HepG2 (cell line): ENCODE measurements around the gene FRAS1. TPM values are rescaled to one million over a fixed set of nuclear protein-coding genes. Genes with fewer than 3 reads are reported as not detected.

Experiments used
- ATAC-seq: fragments of 200-7000 bp; cut with Tn5 transposase; 3 replicates; pipeline ENCODE4 v1.9.1; 2020; ENCODE audit warnings: mild to moderate bottlenecking, moderate library complexity
- BruUV-seq: library from RNA; stranded (reverse); fragments of 400-500 nt; replicated peaks from 2 replicates; lab custom pipeline; 2021; lab: Mats Ljungman, UMichigan
- CTCF ChIA-PET: fragments of 300-600 bp; formaldehyde crosslinking; extraction: SDS; loops from one replicate; lab custom pipeline; 2021; ENCODE audit warnings: low total read pairs, inconsistent platforms, low intra/inter-chr PET ratio; lab: Yijun Ruan, JAX
- POLR2A ChIA-PET: fragments of 350-600 bp; sonication (Branson Sonifier 250); formaldehyde crosslinking; loops from one replicate; lab custom pipeline; 2020; ENCODE audit warnings: antibody characterized with exemption, inconsistent platforms; lab: Yijun Ruan, JAX
- DNase-seq: peaks from one replicate; pipeline ENCODE4 v3.0.0-alpha.2; 2015; ENCODE audit warnings: low spot score
- FAIRE-seq: peaks from 3 replicates; lab custom pipeline; 2011; peaks lifted over from hg19 to GRCh38; lab: Jason Lieb, UNC
- H2AFZ ChIP-seq: one replicate; pipeline ENCODE4 v1.6.1; 2011; ENCODE audit warnings: low read length, inconsistent platforms
- H3K27ac ChIP-seq: fragments of 300-600 bp; 3 replicates; pipeline ENCODE4 v1.8.0; 2011; ENCODE audit warnings: mixed run types, mild to moderate bottlenecking, mixed read lengths, low read length, inconsistent platforms; ENCODE audit not compliant: insufficient read depth; ENCODE audit errors: extremely low read length
- H3K27me3 ChIP-seq, 2 experiments: fragments of 200-600 bp in 1 of 2; 2 replicates in 1 of 2; 3 replicates in 1 of 2; pipeline versions ENCODE4 v1.6.0 to v1.8.0; 2011; ENCODE audit warnings: low read length in 2 of 2, mild to moderate bottlenecking in 2 of 2, moderate library complexity in 2 of 2, inconsistent platforms in 1 of 2; ENCODE audit not compliant: insufficient read depth in 2 of 2, control insufficient read depth in 1 of 2
- H3K36me3 ChIP-seq, 2 experiments: fragments of 200-600 bp in 1 of 2; replicated peaks in 1 of 2; 2 replicates in 1 of 2; 3 replicates in 1 of 2; pipeline versions ENCODE4 v1.5.1 to v1.8.0; 2011; ENCODE audit warnings: low read length in 2 of 2, inconsistent platforms in 1 of 2; ENCODE audit not compliant: insufficient read depth in 2 of 2, control insufficient read depth in 1 of 2
- H3K4me1 ChIP-seq: 2 replicates; pipeline ENCODE4 v1.5.1; 2012; ENCODE audit warnings: low read length, inconsistent platforms; ENCODE audit not compliant: insufficient read depth
- H3K4me2 ChIP-seq: 2 replicates; pipeline ENCODE4 v1.6.0; 2011; ENCODE audit warnings: low read depth, low read length, inconsistent platforms
- H3K4me3 ChIP-seq, 3 experiments: fragments of 200-600 bp in 1 of 3; sonication (generic), shearing (Covaris generic) in 1 of 3; replicated peaks in 1 of 3; 2 replicates each; pipeline ENCODE4 v1.5.1; 2011 to 2016; ENCODE audit warnings: low read length in 3 of 3, inconsistent platforms in 2 of 3, low read depth in 2 of 3, mild to moderate bottlenecking in 2 of 3, control low read depth in 1 of 3, mixed read lengths in 1 of 3; ENCODE audit not compliant: insufficient read depth in 1 of 3
- H3K79me2 ChIP-seq: one replicate; pipeline ENCODE4 v1.6.1; 2011; ENCODE audit warnings: low read length, inconsistent platforms; ENCODE audit not compliant: insufficient read depth
- H3K9ac ChIP-seq: 2 replicates; pipeline ENCODE4 v1.6.0; 2011; ENCODE audit warnings: mild to moderate bottlenecking, low read depth, low read length, inconsistent platforms; ENCODE audit not compliant: insufficient read depth
- H3K9me3 ChIP-seq: 2 replicates; pipeline ENCODE4 v1.5.1; 2012; ENCODE audit warnings: mild to moderate bottlenecking, low read length
- H4K20me1 ChIP-seq: 2 replicates; pipeline ENCODE4 v1.6.0; 2011; ENCODE audit warnings: inconsistent platforms, mild to moderate bottlenecking, low read length, moderate library complexity; ENCODE audit not compliant: insufficient read depth
- FOXO4 ChIP-seq: sonication (generic); formaldehyde crosslinking; conservative IDR thresholded peaks from 2 replicates; pipeline ENCODE4 v1.8.1; 2023; ENCODE audit warnings: missing genetic modification reagents
- PHF5A ChIP-seq: IDR thresholded peaks from one replicate; pipeline ENCODE4 v1.6.1; 2018; ENCODE audit warnings: low read depth, missing genetic modification reagents; ENCODE audit not compliant: unreplicated experiment
- SAFB2 ChIP-seq: sonication (generic); formaldehyde crosslinking; IDR thresholded peaks from 2 replicates; pipeline ENCODE4 v1.5.1; 2020; ENCODE audit warnings: missing genetic modification reagents, low read depth, mild to moderate bottlenecking, borderline replicate concordance
- TBX2 ChIP-seq: sonication (generic); formaldehyde crosslinking; IDR thresholded peaks from 2 replicates; pipeline ENCODE4 v1.5.0; 2020; ENCODE audit warnings: missing genetic modification reagents, mild to moderate bottlenecking, borderline replicate concordance
- TCF7L2 ChIP-seq: IDR thresholded peaks from 2 replicates; pipeline ENCODE4 v1.6.1; 2011; ENCODE audit warnings: mild to moderate bottlenecking, low read depth, low read length, moderate library complexity
- YEATS2 ChIP-seq: sonication (generic); formaldehyde crosslinking; IDR thresholded peaks from 2 replicates; pipeline ENCODE4 v1.4.0; 2020; ENCODE audit warnings: missing genetic modification reagents, borderline replicate concordance
- ZNF367 ChIP-seq: sonication (generic); formaldehyde crosslinking; IDR thresholded peaks from 2 replicates; pipeline ENCODE4 v1.4.0; 2020; ENCODE audit warnings: missing genetic modification reagents, borderline replicate concordance
- ZNF550 ChIP-seq: sonication (generic); formaldehyde crosslinking; IDR thresholded peaks from 2 replicates; pipeline ENCODE4 v1.4.0; 2020; ENCODE audit warnings: mild to moderate bottlenecking, missing genetic modification reagents, borderline replicate concordance
- ZNF7 ChIP-seq: IDR thresholded peaks from 2 replicates; pipeline ENCODE4 v1.6.1; 2016; ENCODE audit warnings: missing biosample characterization, missing genetic modification reagents
- ZNF709 ChIP-seq: sonication (generic); formaldehyde crosslinking; IDR thresholded peaks from 2 replicates; pipeline ENCODE4 v1.5.0; 2020; ENCODE audit warnings: mild to moderate bottlenecking, missing genetic modification reagents
- WGBS: methylation state at CpG from one replicate; pipeline ENCODE4 v1.1.6; 2017; ENCODE audit warnings: low lambda C conversion rate; 5-methylcytosine and 5-hydroxymethylcytosine counted together
- in situ Hi-C: cut with HindIII; loops from 2 replicates; pipeline ENCODE4 v1.10.0; 2017; ENCODE audit warnings: low pct_unique_long_range_greater_than_20kb; ENCODE audit not compliant: extremely low pct_ligation_motif_present
- intact Hi-C: fragments of 100-400 bp; cut with micrococcal nuclease; formaldehyde crosslinking; loops from one replicate; pipeline ENCODE4 v1.10.0; 2022; ENCODE audit not compliant: unreplicated experiment
- polyA plus RNA-seq, 8 experiments: library from polyadenylated mRNA; depleted of rRNA in 3 of 8; stranded (reverse) in 7 of 8; unstranded in 1 of 8; fragments of >200 nt; fragmentation: Illumina TruSeq in 4 of 8; extraction: Trizol in 4 of 8; gene quantifications; 2 replicates each; pipeline versions ENCODE4 v1.2.1 to v1.2.3, GENCODE V29; 2011 to 2016; ENCODE audit warnings: low read depth in 4 of 8, missing spikeins in 1 of 8, mixed read lengths in 1 of 8; ENCODE audit not compliant: insufficient read depth in 1 of 8
- total RNA-seq, 5 experiments: library from RNA; depleted of rRNA; stranded (reverse); fragments of >200 nt; fragmentation: Illumina TruSeq; extraction: Trizol; gene quantifications; 2 replicates each; pipeline ENCODE4 v1.2.3, GENCODE V29; 2016; ENCODE audit warnings: low read depth in 1 of 5
- TF ChIP-seq, protein P1 (sequence below): sonication (generic); formaldehyde crosslinking; IDR thresholded peaks from 2 replicates; pipeline ENCODE4 v1.5.0; 2020; ENCODE audit warnings: missing genetic modification reagents

FRAS1 gene
- total and polyA plus RNA-seq, 2 of the 13 experiments (the other 11 are each of a cell fraction or from before 2014, with no cell fraction given): 22.5 to 31.6 TPM

- DNase-seq: no peak
- no TSS peak for BruUV-seq
- H3K27me3 ChIP-seq: no peaks in the 10 kb centered on the region
- POLR2A ChIA-PET: no interaction called here
- no peak overlapping the region for H3K4me3 ChIP-seq
- no peaks in the 10 kb centered on the region for H4K20me1 ChIP-seq
- no peak overlapping the region for H3K4me2 ChIP-seq
- no peaks in the 10 kb centered on the region for H3K9me3 ChIP-seq
- H3K4me1 ChIP-seq: no peaks in the 10 kb centered on the region
- no peak overlapping the region for H3K27ac ChIP-seq
- no peak overlapping the region for H2AFZ ChIP-seq
- no peak for FAIRE-seq
- CTCF ChIA-PET: no interaction called here
- H3K36me3 ChIP-seq: peaks cover 0 to 5% of the 10 kb centered on the region in 2 experiments; a peak in 1 of 5 replicates
- H3K9ac ChIP-seq: no peak overlapping the region
- TF ChIP-seq FOXO4: no peak
- no peak for TF ChIP-seq PHF5A
- TF ChIP-seq TBX2 (CRISPR knock-in tag): no peak
- no peak for TF ChIP-seq ZNF367 (CRISPR knock-in tag)
- in situ Hi-C loops (no loop called here), intact Hi-C loops (no loop called here)
- WGBS: 97% methylated on average over 4 of the region's 4 CpGs
- ATAC-seq: no peak
- no peaks in the 10 kb centered on the region for H3K79me2 ChIP-seq
Observed at GRCh38 chr4:78354782-78355181, 297.7 kb downstream of the FRAS1 start.

GRCh38 chr4:78355306-78355705, 298.2 kb downstream of the FRAS1 start:
- no TSS peak for BruUV-seq
- no peak overlapping the region for H3K4me3 ChIP-seq
- no peak for ATAC-seq
- intact Hi-C loops: no loop called here
- ChIA-PET CTCF (no interaction called here), POLR2A (no interaction called here)
- H3K79me2 ChIP-seq: no peaks in the 10 kb centered on the region
- in situ Hi-C loops: no loop called here
- no peak for TF ChIP-seq ZNF7 (CRISPR knock-in tag)
- TF ChIP-seq TCF7L2: no peak
- TF ChIP-seq ZNF367 (CRISPR knock-in tag): no peak
- TF ChIP-seq ZNF550 (CRISPR knock-in tag): no peak
- TF ChIP-seq, protein P1, sequence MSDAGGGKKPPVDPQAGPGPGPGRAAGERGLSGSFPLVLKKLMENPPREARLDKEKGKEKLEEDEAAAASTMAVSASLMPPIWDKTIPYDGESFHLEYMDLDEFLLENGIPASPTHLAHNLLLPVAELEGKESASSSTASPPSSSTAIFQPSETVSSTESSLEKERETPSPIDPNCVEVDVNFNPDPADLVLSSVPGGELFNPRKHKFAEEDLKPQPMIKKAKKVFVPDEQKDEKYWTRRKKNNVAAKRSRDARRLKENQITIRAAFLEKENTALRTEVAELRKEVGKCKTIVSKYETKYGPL (CRISPR knock-in tag): no peak
- no peak for TF ChIP-seq YEATS2 (CRISPR knock-in tag)
- no peak for TF ChIP-seq ZNF709 (CRISPR knock-in tag)
- TF ChIP-seq SAFB2 (CRISPR knock-in tag): no peak
- no peaks in the 10 kb centered on the region for H4K20me1 ChIP-seq
- no peak for DNase-seq
- H3K9me3 ChIP-seq: no peaks in the 10 kb centered on the region
- peaks cover 0 to 5% of the 10 kb centered on the region in 2 experiments; a peak in 1 of 5 replicates for H3K36me3 ChIP-seq
- H3K27ac ChIP-seq: no peak overlapping the region
- H3K27me3 ChIP-seq: no peaks in the 10 kb centered on the region
- no peak overlapping the region for H2AFZ ChIP-seq
- 98% methylated on average over 3 of the region's 3 CpGs for WGBS
- no peaks in the 10 kb centered on the region for H3K4me1 ChIP-seq
- no peak overlapping the region for H3K4me2 ChIP-seq
- no peak for FAIRE-seq
- H3K9ac ChIP-seq: no peak overlapping the region
